Loucy (cell line): ENCODE measurements around the gene CRNN.
A peak's percentile ranks its signal among the peaks of the same experiment; 100 is the strongest.

Experiments
- H2AFZ ChIP-seq: fragments of 200-600 bp; sonication (generic); 2 replicates; pipeline ENCODE4 v1.6.0; 2016; ENCODE audit warnings: antibody characterized with exemption, mild to moderate bottlenecking, low read length, moderate library complexity
- H3F3A ChIP-seq: fragments of 200-600 bp; 2 replicates; pipeline ENCODE4 v1.6.0; 2016; ENCODE audit warnings: antibody characterized with exemption, low read depth, mild to moderate bottlenecking
- H3K27me3 ChIP-seq: fragments of 200-600 bp; sonication (generic); 2 replicates; pipeline ENCODE4 v1.6.1; 2014; ENCODE audit warnings: low read length, mild to moderate bottlenecking; ENCODE audit not compliant: insufficient read depth, poor library complexity, severe bottlenecking
- H3K36me3 ChIP-seq: fragments of 200-600 bp; sonication (generic); 2 replicates; pipeline ENCODE4 v1.6.1; 2016; ENCODE audit warnings: low read length; ENCODE audit not compliant: insufficient read depth
- H3K4me1 ChIP-seq: fragments of 200-600 bp; sonication (generic); 2 replicates; pipeline ENCODE4 v1.5.1; 2014; ENCODE audit warnings: low read length, mild to moderate bottlenecking; ENCODE audit not compliant: insufficient read depth, poor library complexity, severe bottlenecking
- H3K4me2 ChIP-seq: fragments of 200-600 bp; sonication (generic); 2 replicates; pipeline ENCODE4 v1.6.0; 2014; ENCODE audit warnings: antibody characterized with exemption, low read length, low read depth, mild to moderate bottlenecking; ENCODE audit not compliant: poor library complexity, severe bottlenecking
- H3K4me3 ChIP-seq: fragments of 200-600 bp; sonication (generic); 2 replicates; pipeline ENCODE4 v1.5.1; 2014; ENCODE audit warnings: low read length, mild to moderate bottlenecking, mixed read lengths; ENCODE audit not compliant: poor library complexity, severe bottlenecking
- H3K79me2 ChIP-seq: fragments of 200-600 bp; sonication (generic); 2 replicates; pipeline ENCODE4 v1.6.1; 2014; ENCODE audit warnings: low read length; ENCODE audit not compliant: insufficient read depth
- H3K9ac ChIP-seq: fragments of 200-600 bp; sonication (generic); 2 replicates; pipeline ENCODE4 v1.6.0; 2014; ENCODE audit warnings: mild to moderate bottlenecking, low read depth, low read length, moderate library complexity; ENCODE audit not compliant: poor library complexity, severe bottlenecking
- H3K9me2 ChIP-seq: fragments of 200-600 bp; sonication (generic); replicated peaks from 2 replicates; pipeline ENCODE4 v1.6.1; 2016; ENCODE audit warnings: low read depth, low read length, mixed read lengths
- H3K9me3 ChIP-seq: fragments of 200-600 bp; sonication (generic); 2 replicates; pipeline ENCODE4 v1.6.1; 2014; ENCODE audit warnings: mild to moderate bottlenecking, antibody characterized with exemption, low read length, low read depth; ENCODE audit not compliant: insufficient read depth
- H4K20me1 ChIP-seq: fragments of 200-600 bp; sonication (generic); 2 replicates; pipeline ENCODE4 v1.6.0; 2014; ENCODE audit warnings: antibody characterized with exemption, low read length, mild to moderate bottlenecking; ENCODE audit not compliant: insufficient read depth, poor library complexity, severe bottlenecking
- EZH2phosphoT487 ChIP-seq: fragments of 200-600 bp; IDR thresholded peaks from 2 replicates; pipeline ENCODE4 v1.6.1; 2018; ENCODE audit warnings: antibody characterized with exemption, mild to moderate bottlenecking, moderate library complexity, borderline replicate concordance
- TF ChIP-seq, protein P1 (sequence below): fragments of 200-600 bp; sonication (generic); conservative IDR thresholded peaks from 2 replicates; pipeline ENCODE4 v1.5.1; 2014; ENCODE audit warnings: mild to moderate bottlenecking, antibody characterized with exemption, low read length

CRNN gene

DNA sequence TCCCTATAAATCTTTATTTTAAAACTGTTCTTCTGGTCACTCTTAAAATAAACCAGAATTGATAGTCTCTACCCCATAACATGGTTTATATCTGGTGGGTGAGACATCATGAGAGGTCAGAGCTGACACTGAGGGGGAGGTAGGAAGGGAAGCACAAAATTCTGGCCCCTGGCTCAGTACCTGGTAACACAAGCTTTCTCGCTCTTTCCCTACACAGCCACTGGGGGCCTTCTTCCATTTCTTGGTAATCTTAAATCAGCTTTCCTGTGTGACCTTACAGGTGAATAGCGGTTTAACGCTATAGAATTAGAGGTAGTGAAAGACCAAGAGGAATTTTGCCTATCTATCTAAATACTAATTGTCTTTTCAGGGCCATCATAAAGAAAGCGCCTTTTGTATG, 5.4 kb downstream of the CRNN start:
- H3K9ac ChIP-seq = no peak overlapping the region
- no peaks in the 10 kb centered on the region for H3K79me2 ChIP-seq
- H3K4me1 ChIP-seq = no peaks in the 10 kb centered on the region
- no peak overlapping the region for H3K4me2 ChIP-seq
- H3K36me3 ChIP-seq = no peaks in the 10 kb centered on the region
- no peaks in the 10 kb centered on the region for H3K9me3 ChIP-seq
- no peak overlapping the region for H3K4me3 ChIP-seq
- no peaks in the 10 kb centered on the region for H3K27me3 ChIP-seq
- no peaks in the 10 kb centered on the region for H3F3A ChIP-seq
- TF ChIP-seq EZH2phosphoT487 = no peak
- TF ChIP-seq, protein P1, sequence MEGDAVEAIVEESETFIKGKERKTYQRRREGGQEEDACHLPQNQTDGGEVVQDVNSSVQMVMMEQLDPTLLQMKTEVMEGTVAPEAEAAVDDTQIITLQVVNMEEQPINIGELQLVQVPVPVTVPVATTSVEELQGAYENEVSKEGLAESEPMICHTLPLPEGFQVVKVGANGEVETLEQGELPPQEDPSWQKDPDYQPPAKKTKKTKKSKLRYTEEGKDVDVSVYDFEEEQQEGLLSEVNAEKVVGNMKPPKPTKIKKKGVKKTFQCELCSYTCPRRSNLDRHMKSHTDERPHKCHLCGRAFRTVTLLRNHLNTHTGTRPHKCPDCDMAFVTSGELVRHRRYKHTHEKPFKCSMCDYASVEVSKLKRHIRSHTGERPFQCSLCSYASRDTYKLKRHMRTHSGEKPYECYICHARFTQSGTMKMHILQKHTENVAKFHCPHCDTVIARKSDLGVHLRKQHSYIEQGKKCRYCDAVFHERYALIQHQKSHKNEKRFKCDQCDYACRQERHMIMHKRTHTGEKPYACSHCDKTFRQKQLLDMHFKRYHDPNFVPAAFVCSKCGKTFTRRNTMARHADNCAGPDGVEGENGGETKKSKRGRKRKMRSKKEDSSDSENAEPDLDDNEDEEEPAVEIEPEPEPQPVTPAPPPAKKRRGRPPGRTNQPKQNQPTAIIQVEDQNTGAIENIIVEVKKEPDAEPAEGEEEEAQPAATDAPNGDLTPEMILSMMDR = no peak
- H2AFZ ChIP-seq = no peak overlapping the region
- no peaks in the 10 kb centered on the region for H3K9me2 ChIP-seq
- no peaks in the 10 kb centered on the region for H4K20me1 ChIP-seq

GRCh38 chr1:152398812-152399698, 15.0 kb downstream of the CRNN start:
- Histone ChIP-seq H3K36me3 (no peaks in the 10 kb centered on the region), H3K27me3 (peaks cover 9% of the 10 kb centered on the region), H3K79me2 (no peaks in the 10 kb centered on the region), H2AFZ (no peak overlapping the region), H3K4me2 (no peak overlapping the region), H3K9me3 (no peaks in the 10 kb centered on the region), H3K9me2 (no peaks in the 10 kb centered on the region), H4K20me1 (no peaks in the 10 kb centered on the region), H3K4me3 (no peak overlapping the region), H3K4me1 (no peaks in the 10 kb centered on the region), H3K9ac (no peak overlapping the region), H3F3A (no peaks in the 10 kb centered on the region)
- no peak for TF ChIP-seq EZH2phosphoT487
- TF ChIP-seq, protein P1 = peak; percentile 62

DNA sequence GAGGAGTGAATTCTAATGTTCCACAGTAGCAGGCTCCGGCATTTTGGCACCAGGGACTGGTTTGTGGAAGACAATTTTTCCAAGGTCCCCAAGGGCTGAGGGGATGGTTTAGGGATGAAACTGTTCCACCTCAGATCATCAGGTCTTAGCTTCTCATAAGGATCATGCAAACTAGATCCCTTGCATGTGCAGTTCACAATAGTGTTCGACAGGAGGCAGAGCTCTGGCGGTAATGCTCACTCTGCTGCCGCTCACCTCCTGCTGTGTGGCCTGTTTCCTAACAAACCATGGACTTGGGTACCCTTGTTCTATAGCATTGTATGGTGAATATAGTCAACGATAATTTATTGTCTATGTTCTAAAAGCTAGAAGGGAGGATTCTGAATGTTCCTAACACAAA, 16.6 kb downstream of the CRNN start:
- Histone ChIP-seq H2AFZ (no peak overlapping the region), H3K4me1 (peaks cover 4% of the 10 kb centered on the region), H3K79me2 (no peaks in the 10 kb centered on the region), H3K9ac (no peak overlapping the region), H3K36me3 (no peaks in the 10 kb centered on the region), H3K4me3 (no peak overlapping the region), H3K27me3 (peaks cover 9% of the 10 kb centered on the region), H3K9me3 (no peaks in the 10 kb centered on the region), H3K9me2 (no peaks in the 10 kb centered on the region), H3F3A (no peaks in the 10 kb centered on the region), H4K20me1 (no peaks in the 10 kb centered on the region), H3K4me2 (no peak overlapping the region)
- TF ChIP-seq, protein P1 = no peak
- no peak for TF ChIP-seq EZH2phosphoT487
